ENCODE measurements around the gene ADAM15. TPM values are rescaled to one million over a fixed set of nuclear protein-coding genes. Genes with fewer than 3 reads are reported as not detected.

The ADAM15 gene
- total RNA-seq, 1 experiment from 2014 or later = 38.4 TPM

DNA sequence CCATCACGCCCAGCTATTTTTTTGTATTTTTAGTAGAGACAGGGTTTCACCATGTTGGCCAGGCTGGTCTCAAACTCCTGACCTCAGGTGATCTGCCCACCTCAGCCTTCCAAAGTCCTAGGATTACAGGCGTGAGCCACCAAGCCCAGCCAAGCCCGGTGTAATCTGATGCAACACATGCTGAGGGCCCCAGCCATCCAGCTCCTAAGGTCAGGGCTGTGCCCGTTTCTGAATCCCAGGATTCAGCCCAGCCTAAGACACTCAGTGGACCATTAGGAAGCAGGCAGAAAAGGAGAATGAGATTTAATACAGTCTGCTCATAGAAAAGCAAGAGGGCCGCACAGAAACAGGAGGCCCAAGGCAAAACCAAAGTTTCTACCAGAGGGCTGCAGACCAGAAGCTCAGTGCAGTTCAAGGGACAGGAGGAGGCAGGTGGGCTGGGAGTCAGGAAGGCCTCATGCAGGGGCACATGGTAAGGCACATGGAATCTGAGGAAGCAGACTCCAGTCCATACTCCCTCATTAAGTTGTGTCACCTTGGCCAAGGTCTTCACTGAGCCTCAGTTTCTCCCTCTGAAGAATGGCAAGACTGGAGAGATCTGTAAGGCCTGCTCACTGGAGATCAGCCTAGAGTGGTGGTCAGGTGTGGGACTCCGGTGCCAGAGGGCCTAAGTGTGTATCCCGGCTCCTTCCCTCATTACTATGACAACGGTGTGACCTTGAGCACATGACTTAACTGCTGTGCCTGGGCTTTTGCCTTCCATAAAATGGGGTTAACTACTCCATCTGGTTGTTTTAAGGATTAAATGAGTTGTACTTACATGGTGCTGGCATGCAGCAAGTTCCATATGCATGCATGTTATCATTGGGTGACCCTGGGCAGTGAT is 2.4 kb upstream of the ADAM15 start:
- no peaks in the 10 kb centered on the region for H3K9me3 Mint-ChIP-seq
- no peak overlapping the region for H3K27ac Mint-ChIP-seq
- ATAC-seq (no peak), DNase-seq (ENCODE audit: low spot score) (no peak)
- H3K36me3 Mint-ChIP-seq = no peaks in the 10 kb centered on the region
- TF ChIP-seq CTCF (IDR thresholded peaks at IDR 0.05) (no peak), GABPB1 (CRISPR knock-in tag; IDR thresholded peaks at IDR 0.05) (peak; percentile 97), ESRRA (CRISPR knock-in tag; IDR thresholded peaks at IDR 0.05; ENCODE audit: borderline replicate concordance) (0 out of 2 replicates have a peak, but pooled peaks have one; percentile 19)
- no peak overlapping the region for H3K4me3 Mint-ChIP-seq
- H3K4me1 Mint-ChIP-seq = peaks cover 44% of the 10 kb centered on the region
- peaks cover 20% of the 10 kb centered on the region for H3K27me3 Mint-ChIP-seq (ENCODE audit: low read depth)
- ChIA-PET CTCF (interaction anchor here (1.0 to 9.3 kb wide), 11 partner anchors 12 to 170 kb away, joined by 3 to 176 read pairs (median 6); partner anchors contain the start of genes EFNA3 and EFNA4), POLR2A (no interaction called here)

DNA sequence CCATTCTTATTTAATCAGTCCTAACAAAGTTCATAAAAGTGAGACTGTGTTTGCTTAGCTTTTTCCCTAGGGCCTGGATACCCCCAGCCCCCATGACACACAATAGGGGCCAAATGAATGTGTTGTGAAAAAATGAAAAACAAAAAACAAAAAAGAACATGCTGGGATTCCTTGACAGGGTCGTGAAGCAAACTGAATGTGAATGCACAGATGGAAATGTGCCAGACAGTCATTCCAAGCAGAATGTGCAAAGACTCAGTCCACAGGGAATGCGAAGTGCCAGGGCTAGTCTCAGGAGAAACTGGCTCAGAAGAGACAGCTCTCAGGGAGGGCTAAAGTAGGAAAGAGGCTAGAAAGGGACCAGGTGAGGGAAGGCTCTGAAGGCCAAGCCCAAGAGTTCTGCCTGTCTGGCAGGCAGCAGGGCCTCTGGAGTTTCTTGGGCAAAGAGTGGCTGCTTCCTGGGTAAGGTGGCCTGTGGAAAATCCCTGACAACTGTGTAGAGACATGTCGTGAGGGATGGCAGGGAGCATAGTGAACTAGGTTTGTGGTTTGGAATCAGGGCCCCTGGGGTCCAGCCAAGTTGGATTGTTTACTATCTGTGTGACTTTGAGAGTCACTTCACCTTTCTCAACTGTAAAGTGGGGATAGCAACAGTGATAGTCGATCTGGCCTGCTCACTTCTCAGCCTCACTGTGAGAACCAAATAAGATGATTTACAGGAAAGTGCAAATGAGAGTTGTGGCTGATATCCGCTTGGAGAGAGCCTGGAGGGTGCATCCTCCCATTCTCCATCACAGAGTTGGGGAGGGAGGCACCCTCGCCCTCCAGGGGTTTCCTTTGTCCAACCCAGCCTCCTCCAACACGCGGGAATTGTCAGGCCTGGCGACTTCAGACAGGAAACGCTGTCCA is 1.2 kb upstream of the ADAM15 start:
- no peak for ATAC-seq
- Mint-ChIP-seq H3K4me1 (peaks cover 36% of the 10 kb centered on the region), H3K36me3 (no peaks in the 10 kb centered on the region), H3K27ac (peak overlapping the region; percentile 72; the same call in 1 of the 2 replicates), H3K4me3 (peak overlapping the region; percentile 82), H3K9me3 (no peaks in the 10 kb centered on the region), H3K27me3 (ENCODE audit: low read depth) (peaks cover 20% of the 10 kb centered on the region)
- no peak for TF ChIP-seq TEAD4 (CRISPR knock-in tag; IDR thresholded peaks at IDR 0.05)
- TF ChIP-seq, protein P1, sequence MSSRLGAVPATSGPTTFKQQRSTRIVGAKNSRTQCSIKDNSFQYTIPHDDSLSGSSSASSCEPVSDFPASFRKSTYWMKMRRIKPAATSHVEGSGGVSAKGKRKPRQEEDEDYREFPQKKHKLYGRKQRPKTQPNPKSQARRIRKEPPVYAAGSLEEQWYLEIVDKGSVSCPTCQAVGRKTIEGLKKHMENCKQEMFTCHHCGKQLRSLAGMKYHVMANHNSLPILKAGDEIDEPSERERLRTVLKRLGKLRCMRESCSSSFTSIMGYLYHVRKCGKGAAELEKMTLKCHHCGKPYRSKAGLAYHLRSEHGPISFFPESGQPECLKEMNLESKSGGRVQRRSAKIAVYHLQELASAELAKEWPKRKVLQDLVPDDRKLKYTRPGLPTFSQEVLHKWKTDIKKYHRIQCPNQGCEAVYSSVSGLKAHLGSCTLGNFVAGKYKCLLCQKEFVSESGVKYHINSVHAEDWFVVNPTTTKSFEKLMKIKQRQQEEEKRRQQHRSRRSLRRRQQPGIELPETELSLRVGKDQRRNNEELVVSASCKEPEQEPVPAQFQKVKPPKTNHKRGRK (CRISPR knock-in tag; IDR thresholded peaks at IDR 0.05; ENCODE audit: borderline replicate concordance) = 0 out of 2 replicates have a peak, but pooled peaks have one; percentile 44
- ChIA-PET POLR2A (interaction anchor here (0.6 kb wide), 1 partner anchor 16 kb away, joined by 4 read pairs; no protein-coding TSS in a partner anchor), CTCF (interaction anchor here (0.6 to 9.4 kb wide), 31 partner anchors 7 to 503 kb away, joined by 3 to 176 read pairs (median 6); partner anchors contain the start of genes EFNA3, EFNA4, LENEP and PBXIP1)
- DNase-seq (ENCODE audit: low spot score) = no peak

DNA sequence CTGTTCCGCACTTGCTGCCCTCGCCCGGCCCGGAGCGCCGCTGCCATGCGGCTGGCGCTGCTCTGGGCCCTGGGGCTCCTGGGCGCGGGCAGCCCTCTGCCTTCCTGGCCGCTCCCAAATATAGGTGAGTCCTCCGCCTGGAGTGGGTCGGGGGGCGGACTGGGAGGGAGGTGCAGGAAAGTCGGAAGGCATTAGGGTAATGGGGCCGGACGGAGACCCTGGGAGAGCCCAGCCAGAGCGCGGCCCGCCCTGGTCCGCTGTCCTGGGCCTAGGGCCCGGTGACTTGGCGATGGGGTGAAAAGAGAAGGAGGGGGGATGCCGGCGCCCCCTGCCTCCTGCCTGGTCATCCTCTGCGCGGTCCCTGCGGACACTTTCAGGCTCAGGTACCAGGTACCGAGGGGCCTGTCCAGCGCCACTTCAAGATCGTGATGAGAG is 243 bp downstream of the ADAM15 start:
- Mint-ChIP-seq H3K27me3 (ENCODE audit: low read depth) (peaks cover 20% of the 10 kb centered on the region), H3K4me1 (peaks cover 33% of the 10 kb centered on the region), H3K36me3 (no peaks in the 10 kb centered on the region), H3K9me3 (no peaks in the 10 kb centered on the region), H3K27ac (no peak overlapping the region), H3K4me3 (peak overlapping the region; percentile 65)
- POLR2A ChIA-PET = interaction anchor here (0.6 to 0.7 kb wide), 2 partner anchors 34 to 53 kb away, joined by 3 to 4 read pairs; no protein-coding TSS in a partner anchor
- ATAC-seq (peak; percentile 11), DNase-seq (ENCODE audit: low spot score) (peak; percentile 38)
- CTCF ChIA-PET = interaction anchor here (0.6 to 9.4 kb wide), 46 partner anchors 9 to 978 kb away, joined by 3 to 176 read pairs (median 6); partner anchors contain the start of genes EFNA3, EFNA4, FLAD1 and KRTCAP2
- TF ChIP-seq NFYB (CRISPR knock-in tag; conservative IDR thresholded peaks at IDR 0.05; ENCODE audit: low read depth) (no peak), USF2 (CRISPR knock-in tag; IDR thresholded peaks at IDR 0.05) (no peak), TEAD4 (CRISPR knock-in tag; IDR thresholded peaks at IDR 0.05) (no peak), GABPB1 (CRISPR knock-in tag; IDR thresholded peaks at IDR 0.05) (no peak), E2F5 (CRISPR knock-in tag; IDR thresholded peaks at IDR 0.05) (no peak), SMAD4 (CRISPR knock-in tag; IDR thresholded peaks at IDR 0.05) (no peak), SP1 (CRISPR knock-in tag; conservative IDR thresholded peaks at IDR 0.05) (peak; percentile 57; the same call in 1 of the 2 replicates), FOXP1 (CRISPR knock-in tag; IDR thresholded peaks at IDR 0.05; ENCODE audit: borderline replicate concordance) (no peak), CDX4 (CRISPR knock-in tag; IDR thresholded peaks at IDR 0.05; ENCODE audit: borderline replicate concordance) (no peak), NR3C1 (CRISPR knock-in tag; conservative IDR thresholded peaks at IDR 0.05; ENCODE audit: low read depth) (0 out of 2 replicates have a peak, but pooled peaks have one; percentile 47)
- TF ChIP-seq, protein P2, sequence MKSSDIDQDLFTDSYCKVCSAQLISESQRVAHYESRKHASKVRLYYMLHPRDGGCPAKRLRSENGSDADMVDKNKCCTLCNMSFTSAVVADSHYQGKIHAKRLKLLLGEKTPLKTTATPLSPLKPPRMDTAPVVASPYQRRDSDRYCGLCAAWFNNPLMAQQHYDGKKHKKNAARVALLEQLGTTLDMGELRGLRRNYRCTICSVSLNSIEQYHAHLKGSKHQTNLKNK (CRISPR knock-in tag; IDR thresholded peaks at IDR 0.05) = no peak
- TF ChIP-seq, protein P3, sequence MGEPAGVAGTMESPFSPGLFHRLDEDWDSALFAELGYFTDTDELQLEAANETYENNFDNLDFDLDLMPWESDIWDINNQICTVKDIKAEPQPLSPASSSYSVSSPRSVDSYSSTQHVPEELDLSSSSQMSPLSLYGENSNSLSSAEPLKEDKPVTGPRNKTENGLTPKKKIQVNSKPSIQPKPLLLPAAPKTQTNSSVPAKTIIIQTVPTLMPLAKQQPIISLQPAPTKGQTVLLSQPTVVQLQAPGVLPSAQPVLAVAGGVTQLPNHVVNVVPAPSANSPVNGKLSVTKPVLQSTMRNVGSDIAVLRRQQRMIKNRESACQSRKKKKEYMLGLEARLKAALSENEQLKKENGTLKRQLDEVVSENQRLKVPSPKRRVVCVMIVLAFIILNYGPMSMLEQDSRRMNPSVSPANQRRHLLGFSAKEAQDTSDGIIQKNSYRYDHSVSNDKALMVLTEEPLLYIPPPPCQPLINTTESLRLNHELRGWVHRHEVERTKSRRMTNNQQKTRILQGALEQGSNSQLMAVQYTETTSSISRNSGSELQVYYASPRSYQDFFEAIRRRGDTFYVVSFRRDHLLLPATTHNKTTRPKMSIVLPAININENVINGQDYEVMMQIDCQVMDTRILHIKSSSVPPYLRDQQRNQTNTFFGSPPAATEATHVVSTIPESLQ (CRISPR knock-in tag; IDR thresholded peaks at IDR 0.05) = no peak

Data from WTC11 (cell line).